H9 (cell line): ENCODE results near the gene TMEM86A. TPM values are rescaled to one million over a fixed set of nuclear protein-coding genes. Genes with fewer than 3 reads are reported as not detected.

Experiments used
- DNase-seq: peaks from one replicate; pipeline ENCODE4 v3.0.0-alpha.2; 2017
- H2AFZ ChIP-seq: one replicate; pipeline ENCODE4 v1.6.1; 2013; ENCODE audit warnings: mild to moderate bottlenecking, low read length, control low read depth, moderate library complexity
- H2AK5ac ChIP-seq: 2 replicates; pipeline ENCODE4 v1.6.1; 2013; ENCODE audit warnings: low read length, control low read depth, mixed read lengths; ENCODE audit not compliant: insufficient read length
- H2BK120ac ChIP-seq: one replicate; pipeline ENCODE4 v1.6.1; 2013; ENCODE audit warnings: low read depth, mild to moderate bottlenecking, low read length, control low read depth, inconsistent platforms; ENCODE audit not compliant: poor library complexity, severe bottlenecking
- H2BK12ac ChIP-seq: 2 replicates; pipeline ENCODE4 v1.6.1; 2013; ENCODE audit warnings: low read length, control low read depth, mixed read lengths, low read depth; ENCODE audit not compliant: insufficient read length
- H2BK15ac ChIP-seq: 2 replicates; pipeline ENCODE4 v1.6.1; 2013; ENCODE audit warnings: low read depth, low read length, control low read depth
- H2BK20ac ChIP-seq: one replicate; pipeline ENCODE4 v1.6.1; 2013; ENCODE audit warnings: low read depth, mild to moderate bottlenecking, low read length, control low read depth, inconsistent platforms; ENCODE audit not compliant: poor library complexity, severe bottlenecking
- H2BK5ac ChIP-seq: 2 replicates; pipeline ENCODE4 v1.6.1; 2013; ENCODE audit warnings: low read length, control low read depth, mixed read lengths; ENCODE audit not compliant: insufficient read length
- H3K14ac ChIP-seq: 2 replicates; pipeline ENCODE4 v1.6.1; 2013; ENCODE audit warnings: low read length, control low read depth; ENCODE audit not compliant: insufficient read depth
- H3K18ac ChIP-seq: 2 replicates; pipeline ENCODE4 v1.6.1; 2013; ENCODE audit warnings: low read depth, mild to moderate bottlenecking, mixed read lengths, low read length, control low read depth; ENCODE audit not compliant: insufficient read length
- H3K23ac ChIP-seq: 2 replicates; pipeline ENCODE4 v1.6.1; 2013; ENCODE audit warnings: low read length, control low read depth, mixed read lengths, low read depth; ENCODE audit not compliant: insufficient read length
- H3K23me2 ChIP-seq: 2 replicates; pipeline ENCODE4 v1.6.1; 2013; ENCODE audit warnings: low read depth, mild to moderate bottlenecking, mixed read lengths, low read length, control low read depth; ENCODE audit not compliant: insufficient read length, poor library complexity, severe bottlenecking
- H3K27ac ChIP-seq: 2 replicates; pipeline ENCODE4 v1.5.1; 2013; ENCODE audit warnings: low read length, control low read depth, mixed read lengths, low read depth; ENCODE audit not compliant: insufficient read length
- H3K27me3 ChIP-seq: 2 replicates; pipeline ENCODE4 v1.6.1; 2013; ENCODE audit warnings: low read length, control low read depth, inconsistent platforms; ENCODE audit not compliant: insufficient read depth
- H3K4ac ChIP-seq: 2 replicates; pipeline ENCODE4 v1.6.1; 2013; ENCODE audit warnings: low read depth, mild to moderate bottlenecking, control low read depth, inconsistent platforms, low read length, moderate library complexity
- H3K4me1 ChIP-seq: 2 replicates; pipeline ENCODE4 v1.6.1; 2013; ENCODE audit warnings: low read length, control low read depth, inconsistent platforms; ENCODE audit not compliant: insufficient read depth
- H3K4me2 ChIP-seq: 2 replicates; pipeline ENCODE4 v1.6.1; 2013; ENCODE audit warnings: low read length, control low read depth, mixed read lengths; ENCODE audit not compliant: insufficient read length, insufficient read depth
- H3K56ac ChIP-seq: 2 replicates; pipeline ENCODE4 v1.6.1; 2013; ENCODE audit warnings: low read depth, mild to moderate bottlenecking, mixed read lengths, low read length, control low read depth; ENCODE audit not compliant: insufficient read length
- H3K79me1 ChIP-seq: 2 replicates; pipeline ENCODE4 v1.6.1; 2013; ENCODE audit warnings: low read depth, mild to moderate bottlenecking, moderate library complexity, low read length, control low read depth, inconsistent platforms; ENCODE audit not compliant: insufficient read depth, poor library complexity, severe bottlenecking
- H3K79me2 ChIP-seq: 2 replicates; pipeline ENCODE4 v1.6.1; 2013; ENCODE audit warnings: low read length, control low read depth, inconsistent platforms; ENCODE audit not compliant: insufficient read depth
- H3K9ac ChIP-seq: 2 replicates; pipeline ENCODE4 v1.6.1; 2013; ENCODE audit warnings: low read length, control low read depth, mixed read lengths; ENCODE audit not compliant: insufficient read length; ENCODE audit errors: extremely low read depth
- H3K9me3 ChIP-seq: one replicate; pipeline ENCODE4 v1.6.1; 2013; ENCODE audit warnings: low read depth, low read length, inconsistent platforms; ENCODE audit not compliant: control insufficient read depth
- H3T11ph ChIP-seq: one replicate; pipeline ENCODE4 v1.6.1; 2013; ENCODE audit warnings: mild to moderate bottlenecking, low read length, control low read depth, inconsistent platforms
- H4K20me1 ChIP-seq: one replicate; pipeline ENCODE4 v1.6.1; 2013; ENCODE audit not compliant: control insufficient read depth, insufficient read length, insufficient read depth
- H4K5ac ChIP-seq: 2 replicates; pipeline ENCODE4 v1.6.1; 2013; ENCODE audit warnings: low read depth, mild to moderate bottlenecking, mixed read lengths, low read length, control low read depth; ENCODE audit not compliant: insufficient read length
- H4K8ac ChIP-seq: replicated peaks from 2 replicates; pipeline ENCODE4 v1.6.1; 2013; ENCODE audit warnings: low read length, control low read depth, mixed read lengths, low read depth; ENCODE audit not compliant: insufficient read length
- H4K91ac ChIP-seq: 2 replicates; pipeline ENCODE4 v1.6.1; 2013; ENCODE audit warnings: low read depth, mild to moderate bottlenecking, moderate library complexity, mixed read lengths, low read length, control low read depth; ENCODE audit not compliant: insufficient read length
- H3K27ac Mint-ChIP-seq, 3 experiments: 2 replicates in 2 of 3; 3 replicates in 1 of 3; pipeline ENCODE4 v1.8.0; 2020 to 2021; ENCODE audit warnings: mixed read lengths in 3 of 3, mild to moderate bottlenecking in 1 of 3, moderate library complexity in 1 of 3
- H3K27me3 Mint-ChIP-seq: 2 replicates; pipeline ENCODE4 v1.8.0; 2021; ENCODE audit warnings: low read depth, mild to moderate bottlenecking, moderate library complexity, mixed read lengths
- H3K36me3 Mint-ChIP-seq, 3 experiments: 2 replicates in 2 of 3; 3 replicates in 1 of 3; pipeline ENCODE4 v1.8.0; 2020 to 2021; ENCODE audit warnings: low read depth in 3 of 3, mixed read lengths in 3 of 3; ENCODE audit not compliant: insufficient read depth in 1 of 3
- H3K4me1 Mint-ChIP-seq, 2 experiments: 2 replicates each; pipeline ENCODE4 v1.8.0; 2020; ENCODE audit warnings: mixed read lengths in 2 of 2
- H3K4me3 Mint-ChIP-seq, 2 experiments: 2 replicates in 1 of 2; 3 replicates in 1 of 2; pipeline ENCODE4 v1.8.0; 2020 to 2021; ENCODE audit warnings: mild to moderate bottlenecking in 2 of 2, mixed read lengths in 2 of 2, moderate library complexity in 1 of 2
- H3K9me3 Mint-ChIP-seq, 2 experiments: 2 replicates in 1 of 2; 3 replicates in 1 of 2; pipeline ENCODE4 v1.8.0; 2020; ENCODE audit warnings: mild to moderate bottlenecking in 2 of 2, mixed read lengths in 2 of 2, moderate library complexity in 1 of 2
- WGBS: extraction: QIAGEN DNeasy Blood & Tissue Kit; methylation state at CpG from one replicate; pipeline ENCODE4 v1.1.7; 2013; ENCODE audit warnings: missing lambda C conversion rate, low lambda C conversion rate, mixed read lengths; ENCODE audit not compliant: insufficient read length; ENCODE audit errors: extremely low coverage; 5-methylcytosine and 5-hydroxymethylcytosine counted together
- total RNA-seq: library from RNA; stranded (reverse); gene quantifications from 2 replicates; pipeline ENCODE4 v1.2.1, GENCODE V29; 2021
- TF ChIP-seq, protein P1 (sequence below): fragments of 200-600 bp; sonication (generic); conservative IDR thresholded peaks from 3 replicates; pipeline ENCODE4 v1.8.0; 2021; ENCODE audit warnings: antibody characterized with exemption, mild to moderate bottlenecking

The TMEM86A gene
- total RNA-seq, 1 experiment from 2014 or later: 2.3 TPM

DNA sequence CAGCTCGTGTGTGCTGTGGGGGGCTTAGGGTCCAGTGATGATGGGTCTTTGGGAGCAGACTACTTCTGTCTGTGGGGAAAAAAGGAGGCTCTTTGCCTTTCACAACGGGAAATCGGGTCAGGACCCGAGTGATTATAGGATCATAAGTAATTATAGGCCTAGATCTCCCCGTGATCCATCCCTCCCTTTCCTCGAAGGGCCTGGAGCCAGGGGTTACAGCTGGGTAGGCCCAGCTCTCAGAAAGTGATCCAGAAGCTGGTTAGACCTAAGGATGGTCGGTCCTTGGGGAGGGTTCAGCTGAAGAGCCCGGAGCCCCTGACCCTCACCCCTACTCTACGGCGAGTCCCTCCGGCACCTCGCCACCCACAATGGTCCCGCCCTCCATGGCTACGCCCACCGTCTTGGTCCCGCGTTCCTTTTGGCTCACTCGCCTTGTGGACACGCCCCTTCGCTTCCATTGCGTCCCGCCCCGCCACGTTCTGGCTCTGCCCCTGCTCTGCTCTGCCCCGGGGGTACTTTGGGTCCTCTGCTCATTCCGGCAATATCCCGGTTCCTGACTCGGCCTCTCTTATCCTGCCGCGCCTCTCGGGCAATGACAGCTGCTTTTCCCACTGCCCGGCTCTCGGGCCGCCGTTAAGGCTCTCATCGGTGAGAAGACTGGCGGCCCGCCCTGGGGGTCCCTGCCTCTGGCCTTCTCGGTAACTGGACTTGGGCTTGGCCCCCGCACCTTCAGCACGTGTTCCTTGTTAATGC lies 22.4 kb downstream of the TMEM86A start:
- H3K27ac Mint-ChIP-seq: peak overlapping the region in 1 of 3 experiments; percentile 85; a peak in 1 of 7 replicates
- no CpG with 5 or more reads among the region's 41 CpGs for WGBS
- H3K18ac ChIP-seq: no peak overlapping the region

More for the DNA sequence above, 22.4 kb downstream of the TMEM86A start:
- H3K9ac ChIP-seq: no peak overlapping the region
- no peak overlapping the region for H2BK12ac ChIP-seq
- H3K27ac ChIP-seq: no peak overlapping the region
- no peaks in the 10 kb centered on the region for H3K9me3 ChIP-seq
- H4K20me1 ChIP-seq: no peaks in the 10 kb centered on the region
- Mint-ChIP-seq H3K27me3 (peaks cover 40% of the 10 kb centered on the region), H3K9me3 (no peaks in the 10 kb centered on the region), H3K4me1 (peaks cover 13 to 20% of the 10 kb centered on the region in 2 experiments), H3K36me3 (no peaks in the 10 kb centered on the region), H3K4me3 (peak overlapping the region; percentile 75 to 91)
- H3K14ac ChIP-seq: 0 out of 2 replicates have a peak overlapping the region, but pooled peaks have one; percentile 59
- no peaks in the 10 kb centered on the region for H3K79me2 ChIP-seq
- no peak overlapping the region for H4K8ac ChIP-seq
- DNase-seq: peak; percentile 96
- H2BK120ac ChIP-seq: no peak overlapping the region
- no peaks in the 10 kb centered on the region for H3K79me1 ChIP-seq
- H2AFZ ChIP-seq: no peak overlapping the region
- H3K4me2 ChIP-seq: peak overlapping the region; percentile 79
- H4K91ac ChIP-seq: no peak overlapping the region
- no peak overlapping the region for H2AK5ac ChIP-seq
- no peak overlapping the region for H2BK5ac ChIP-seq
- no peak overlapping the region for H3K4ac ChIP-seq
- TF ChIP-seq, protein P1, sequence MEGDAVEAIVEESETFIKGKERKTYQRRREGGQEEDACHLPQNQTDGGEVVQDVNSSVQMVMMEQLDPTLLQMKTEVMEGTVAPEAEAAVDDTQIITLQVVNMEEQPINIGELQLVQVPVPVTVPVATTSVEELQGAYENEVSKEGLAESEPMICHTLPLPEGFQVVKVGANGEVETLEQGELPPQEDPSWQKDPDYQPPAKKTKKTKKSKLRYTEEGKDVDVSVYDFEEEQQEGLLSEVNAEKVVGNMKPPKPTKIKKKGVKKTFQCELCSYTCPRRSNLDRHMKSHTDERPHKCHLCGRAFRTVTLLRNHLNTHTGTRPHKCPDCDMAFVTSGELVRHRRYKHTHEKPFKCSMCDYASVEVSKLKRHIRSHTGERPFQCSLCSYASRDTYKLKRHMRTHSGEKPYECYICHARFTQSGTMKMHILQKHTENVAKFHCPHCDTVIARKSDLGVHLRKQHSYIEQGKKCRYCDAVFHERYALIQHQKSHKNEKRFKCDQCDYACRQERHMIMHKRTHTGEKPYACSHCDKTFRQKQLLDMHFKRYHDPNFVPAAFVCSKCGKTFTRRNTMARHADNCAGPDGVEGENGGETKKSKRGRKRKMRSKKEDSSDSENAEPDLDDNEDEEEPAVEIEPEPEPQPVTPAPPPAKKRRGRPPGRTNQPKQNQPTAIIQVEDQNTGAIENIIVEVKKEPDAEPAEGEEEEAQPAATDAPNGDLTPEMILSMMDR: no peak
- H2BK15ac ChIP-seq: no peak overlapping the region
- no peak overlapping the region for H2BK20ac ChIP-seq
- H4K5ac ChIP-seq: no peak overlapping the region
- no peak overlapping the region for H3T11ph ChIP-seq
- no peak overlapping the region for H3K23ac ChIP-seq
- peaks cover 9% of the 10 kb centered on the region for H3K23me2 ChIP-seq
- peaks cover 3% of the 10 kb centered on the region; the same call in 1 of the 2 replicates for H3K4me1 ChIP-seq
- no peak overlapping the region for H3K56ac ChIP-seq
- H3K27me3 ChIP-seq: no peaks in the 10 kb centered on the region
